Measurements from ENCODE around the gene MYLK.
"Not testable (repeated sequence)": the region's sequence is repeated elsewhere in the genome, so short reads cannot be mapped to it uniquely, and the experiment has no call there.

The MYLK gene

DNA sequence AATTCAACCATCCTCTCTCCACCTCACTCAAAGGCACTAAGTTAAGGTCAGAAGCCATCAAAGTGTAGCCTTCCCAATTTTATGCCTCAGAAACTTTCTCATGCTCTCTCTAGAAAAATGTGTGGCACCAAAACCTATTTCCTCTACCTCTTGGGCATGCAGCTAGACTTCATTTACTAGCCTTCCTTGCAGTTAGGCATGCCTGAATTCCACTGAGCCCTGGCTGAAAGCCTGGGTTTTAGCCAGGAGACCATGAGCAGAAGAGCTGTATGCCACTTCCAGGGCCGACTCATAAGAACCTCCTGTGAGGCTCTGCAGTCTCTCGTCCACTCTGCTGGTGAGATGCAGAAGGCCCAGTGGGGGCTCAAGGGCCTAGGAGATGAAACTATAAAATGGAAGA, 145.0 kb downstream of the MYLK start:
- Histone ChIP-seq H3K9ac (ENCODE audit: low read length) (no peak overlapping the region), H3K4me1 (ENCODE audit: insufficient read depth, low read length, severe bottlenecking) (no peaks in the 10 kb centered on the region), H4K20me1 (ENCODE audit: insufficient read depth, low read length) (no peaks in the 10 kb centered on the region), H2AFZ (ENCODE audit: low read length) (no peak overlapping the region), H3K4me2 (ENCODE audit: low read length) (no peak overlapping the region), H3K27me3 (ENCODE audit: insufficient read depth, low read length) (peaks cover 5% of the 10 kb centered on the region; the same call in 1 of the 2 replicates), H3K27ac (ENCODE audit: low read depth, low read length, poor library complexity, severe bottlenecking) (no peak overlapping the region), H3K9me2 (ENCODE audit: low read depth, low read length) (no peaks in the 10 kb centered on the region), H3K9me3 (ENCODE audit: low read length) (no peaks in the 10 kb centered on the region), H3K36me3 (ENCODE audit: insufficient read depth, low read length) (no peaks in the 10 kb centered on the region), H3F3A (ENCODE audit: insufficient read depth, low read length) (no peaks in the 10 kb centered on the region), H3K4me3 (ENCODE audit: low read depth, low read length, poor library complexity, severe bottlenecking) (no peak overlapping the region), H3K79me2 (ENCODE audit: insufficient read depth, low read length) (no peaks in the 10 kb centered on the region)
- TF ChIP-seq, protein P1, sequence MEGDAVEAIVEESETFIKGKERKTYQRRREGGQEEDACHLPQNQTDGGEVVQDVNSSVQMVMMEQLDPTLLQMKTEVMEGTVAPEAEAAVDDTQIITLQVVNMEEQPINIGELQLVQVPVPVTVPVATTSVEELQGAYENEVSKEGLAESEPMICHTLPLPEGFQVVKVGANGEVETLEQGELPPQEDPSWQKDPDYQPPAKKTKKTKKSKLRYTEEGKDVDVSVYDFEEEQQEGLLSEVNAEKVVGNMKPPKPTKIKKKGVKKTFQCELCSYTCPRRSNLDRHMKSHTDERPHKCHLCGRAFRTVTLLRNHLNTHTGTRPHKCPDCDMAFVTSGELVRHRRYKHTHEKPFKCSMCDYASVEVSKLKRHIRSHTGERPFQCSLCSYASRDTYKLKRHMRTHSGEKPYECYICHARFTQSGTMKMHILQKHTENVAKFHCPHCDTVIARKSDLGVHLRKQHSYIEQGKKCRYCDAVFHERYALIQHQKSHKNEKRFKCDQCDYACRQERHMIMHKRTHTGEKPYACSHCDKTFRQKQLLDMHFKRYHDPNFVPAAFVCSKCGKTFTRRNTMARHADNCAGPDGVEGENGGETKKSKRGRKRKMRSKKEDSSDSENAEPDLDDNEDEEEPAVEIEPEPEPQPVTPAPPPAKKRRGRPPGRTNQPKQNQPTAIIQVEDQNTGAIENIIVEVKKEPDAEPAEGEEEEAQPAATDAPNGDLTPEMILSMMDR (IDR thresholded peaks at IDR 0.05; ENCODE audit: low read length): no peak
- TF ChIP-seq EZH2 (IDR thresholded peaks at IDR 0.05; ENCODE audit: borderline replicate concordance, low read length): no peak

DNA sequence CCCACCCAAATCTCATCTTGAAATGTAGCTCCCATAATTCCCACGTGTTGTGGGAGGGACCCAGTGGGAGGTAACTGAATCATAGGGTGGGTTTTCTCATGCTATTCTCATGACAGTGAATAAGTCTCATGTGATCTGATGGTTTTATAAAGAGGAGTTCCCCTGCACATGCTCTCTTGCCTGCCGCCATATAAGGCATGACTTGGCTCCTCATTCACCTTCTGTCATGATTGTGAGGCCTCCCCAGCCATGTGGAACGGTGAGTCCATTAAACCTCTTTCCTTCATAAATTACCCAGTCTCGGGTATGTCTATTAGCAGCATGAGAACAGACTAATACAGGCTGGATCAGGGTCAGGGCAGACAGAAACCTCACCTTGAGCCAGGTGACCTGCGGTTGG, 145.6 kb downstream of the MYLK start:
- H3K4me1 ChIP-seq (ENCODE audit: insufficient read depth, low read length, severe bottlenecking); H3K27me3 ChIP-seq (ENCODE audit: insufficient read depth, low read length); H3F3A ChIP-seq (ENCODE audit: insufficient read depth, low read length); H2AFZ ChIP-seq (ENCODE audit: low read length); H3K9me3 ChIP-seq (ENCODE audit: low read length); H3K27ac ChIP-seq (ENCODE audit: low read depth, low read length, poor library complexity, severe bottlenecking); H3K36me3 ChIP-seq (ENCODE audit: insufficient read depth, low read length); H3K4me3 ChIP-seq (ENCODE audit: low read depth, low read length, poor library complexity, severe bottlenecking); H4K20me1 ChIP-seq (ENCODE audit: insufficient read depth, low read length); H3K9me2 ChIP-seq (ENCODE audit: low read depth, low read length); H3K4me2 ChIP-seq (ENCODE audit: low read length); H3K9ac ChIP-seq (ENCODE audit: low read length); H3K79me2 ChIP-seq (ENCODE audit: insufficient read depth, low read length): not testable (repeated sequence)

DNA sequence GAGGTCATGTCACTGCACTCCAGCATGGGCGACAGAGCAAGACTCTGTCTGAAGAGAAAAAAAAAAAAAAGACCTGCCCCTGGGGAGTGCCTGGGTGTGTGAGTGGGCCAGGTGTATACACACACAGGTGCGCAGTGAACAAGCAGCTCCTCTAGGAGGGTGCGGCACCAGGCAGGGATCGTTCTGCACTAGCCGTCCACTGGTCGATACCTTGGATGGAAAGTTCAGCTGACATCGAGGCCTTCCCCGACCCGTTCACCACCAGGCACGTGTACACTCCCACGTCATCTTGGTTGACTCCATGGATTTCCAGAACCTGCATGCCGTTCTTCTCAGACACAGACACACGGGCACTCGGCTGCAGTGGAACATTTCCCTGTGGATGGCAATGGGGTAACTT, 147.0 kb downstream of the MYLK start:
- Histone ChIP-seq H3K36me3 (ENCODE audit: insufficient read depth, low read length) (no peaks in the 10 kb centered on the region), H3K79me2 (ENCODE audit: insufficient read depth, low read length) (no peaks in the 10 kb centered on the region), H3K4me1 (ENCODE audit: insufficient read depth, low read length, severe bottlenecking) (no peaks in the 10 kb centered on the region), H3K9me2 (ENCODE audit: low read depth, low read length) (no peaks in the 10 kb centered on the region), H3K27me3 (ENCODE audit: insufficient read depth, low read length) (peaks cover 8% of the 10 kb centered on the region; the same call in 1 of the 2 replicates), H4K20me1 (ENCODE audit: insufficient read depth, low read length) (no peaks in the 10 kb centered on the region), H3K4me2 (ENCODE audit: low read length) (no peak overlapping the region), H3K4me3 (ENCODE audit: low read depth, low read length, poor library complexity, severe bottlenecking) (no peak overlapping the region), H3K9ac (ENCODE audit: low read length) (no peak overlapping the region), H2AFZ (ENCODE audit: low read length) (no peak overlapping the region), H3K27ac (ENCODE audit: low read depth, low read length, poor library complexity, severe bottlenecking) (no peak overlapping the region), H3F3A (ENCODE audit: insufficient read depth, low read length) (no peaks in the 10 kb centered on the region), H3K9me3 (ENCODE audit: low read length) (no peaks in the 10 kb centered on the region)
- TF ChIP-seq, protein P1 (IDR thresholded peaks at IDR 0.05; ENCODE audit: low read length): no peak
- TF ChIP-seq EZH2 (IDR thresholded peaks at IDR 0.05; ENCODE audit: borderline replicate concordance, low read length): no peak

DNA sequence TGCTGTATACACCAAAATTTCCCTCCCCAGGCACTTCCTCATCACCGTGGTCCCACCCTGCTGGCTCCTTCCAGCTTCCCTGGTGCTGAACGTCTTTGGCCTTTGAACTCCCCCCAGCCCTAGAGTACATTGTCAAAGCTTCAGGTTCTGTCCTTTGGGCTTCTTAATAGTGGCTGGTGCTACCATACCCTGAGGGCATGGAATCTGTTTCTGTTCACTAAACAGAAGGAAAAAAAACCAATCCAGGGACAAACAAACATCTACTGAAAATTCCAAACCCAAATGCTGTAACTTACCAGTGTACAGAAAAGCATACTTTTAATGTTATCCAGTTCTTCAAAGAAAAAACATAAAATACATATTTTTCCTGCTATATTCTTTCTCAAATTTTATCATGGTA, 148.7 kb downstream of the MYLK start:
- Histone ChIP-seq H3K4me2 (ENCODE audit: low read length) (no peak overlapping the region), H4K20me1 (ENCODE audit: insufficient read depth, low read length) (no peaks in the 10 kb centered on the region), H3K27me3 (ENCODE audit: insufficient read depth, low read length) (peaks cover 8% of the 10 kb centered on the region; the same call in 1 of the 2 replicates), H3K9me3 (ENCODE audit: low read length) (no peaks in the 10 kb centered on the region), H3K79me2 (ENCODE audit: insufficient read depth, low read length) (no peaks in the 10 kb centered on the region), H3K4me3 (ENCODE audit: low read depth, low read length, poor library complexity, severe bottlenecking) (no peak overlapping the region), H3F3A (ENCODE audit: insufficient read depth, low read length) (no peaks in the 10 kb centered on the region), H3K9ac (ENCODE audit: low read length) (no peak overlapping the region), H2AFZ (ENCODE audit: low read length) (no peak overlapping the region), H3K36me3 (ENCODE audit: insufficient read depth, low read length) (no peaks in the 10 kb centered on the region), H3K27ac (ENCODE audit: low read depth, low read length, poor library complexity, severe bottlenecking) (no peak overlapping the region), H3K9me2 (ENCODE audit: low read depth, low read length) (no peaks in the 10 kb centered on the region), H3K4me1 (ENCODE audit: insufficient read depth, low read length, severe bottlenecking) (no peaks in the 10 kb centered on the region)
- TF ChIP-seq EZH2 (IDR thresholded peaks at IDR 0.05; ENCODE audit: borderline replicate concordance, low read length): no peak
- TF ChIP-seq, protein P1 (IDR thresholded peaks at IDR 0.05; ENCODE audit: low read length): no peak

All from OCI-LY1 (cell line).